SU-DHL-6 (cell line): Measurements from ENCODE around the gene GUCA2A.
A peak's percentile ranks its signal among the peaks of the same experiment; 100 is the strongest.

Source experiments
- H2AFZ ChIP-seq: fragments of 200-600 bp; sonication (generic); 2 replicates; pipeline ENCODE4 v1.6.1; 2014; ENCODE audit warnings: low read depth, mild to moderate bottlenecking, moderate library complexity, mixed read lengths, antibody characterized with exemption, low read length; ENCODE audit not compliant: severe bottlenecking
- H3F3A ChIP-seq: fragments of 200-600 bp; shearing (Covaris generic); 2 replicates; pipeline ENCODE4 v1.6.0; 2016; ENCODE audit warnings: antibody characterized with exemption, mild to moderate bottlenecking; ENCODE audit not compliant: insufficient read depth
- H3K27ac ChIP-seq: fragments of 200-600 bp; sonication (generic); 2 replicates; pipeline ENCODE4 v1.5.1; 2016; ENCODE audit warnings: low read depth, mild to moderate bottlenecking, low read length, moderate library complexity, mixed read lengths
- H3K27me3 ChIP-seq: fragments of 200-600 bp; sonication (generic), shearing (Covaris generic); 2 replicates; pipeline ENCODE4 v1.6.0; 2014; ENCODE audit warnings: mild to moderate bottlenecking, low read length
- H3K36me3 ChIP-seq: fragments of 200-600 bp; sonication (generic); 2 replicates; pipeline ENCODE4 v1.6.1; 2014; ENCODE audit warnings: mild to moderate bottlenecking, low read length, mixed read lengths
- H3K4me2 ChIP-seq: fragments of 300-600, 200-600 bp; shearing (Covaris generic), sonication (generic); 2 replicates; pipeline ENCODE4 v1.6.0; 2014; ENCODE audit warnings: low read length, low read depth, mild to moderate bottlenecking; ENCODE audit not compliant: poor library complexity, severe bottlenecking
- H3K4me3 ChIP-seq: fragments of 200-600 bp; sonication (generic); 2 replicates; pipeline ENCODE4 v1.5.1; 2014; ENCODE audit warnings: antibody characterized with exemption, low read length, mild to moderate bottlenecking, mixed read lengths; ENCODE audit not compliant: insufficient read depth, poor library complexity, severe bottlenecking
- H3K79me2 ChIP-seq: fragments of 200-600 bp; sonication (generic); 2 replicates; pipeline ENCODE4 v1.6.1; 2014; ENCODE audit warnings: mild to moderate bottlenecking, low read length, moderate library complexity; ENCODE audit not compliant: insufficient read depth
- H3K9ac ChIP-seq: fragments of 200-600 bp; sonication (generic); 2 replicates; pipeline ENCODE4 v1.7.0; 2014; ENCODE audit warnings: mild to moderate bottlenecking, low read length
- H3K9me2 ChIP-seq: fragments of 200-600 bp; sonication (generic); replicated peaks from 2 replicates; pipeline ENCODE4 v1.6.1; 2014; ENCODE audit warnings: low read length; ENCODE audit not compliant: insufficient read depth
- H3K9me3 ChIP-seq: fragments of 200-600 bp; sonication (generic); 2 replicates; pipeline ENCODE4 v1.6.1; 2014; ENCODE audit warnings: low read length, mixed read lengths; ENCODE audit not compliant: insufficient read depth
- H4K20me1 ChIP-seq: fragments of 200-600 bp; sonication (generic); 2 replicates; pipeline ENCODE4 v1.6.1; 2014; ENCODE audit warnings: low read depth, mild to moderate bottlenecking, antibody characterized with exemption, low read length, moderate library complexity, mixed read lengths
- EZH2phosphoT487 ChIP-seq: fragments of 200-600 bp; sonication (generic), shearing (Covaris generic); conservative IDR thresholded peaks from 2 replicates; pipeline ENCODE4 v1.6.1; 2018; ENCODE audit warnings: mild to moderate bottlenecking, antibody characterized with exemption, low read length, moderate library complexity, mixed read lengths
- TF ChIP-seq, protein P1 (sequence below): fragments of 200-600 bp; sonication (generic); IDR thresholded peaks from one replicate; pipeline ENCODE4 v1.5.1; 2017; ENCODE audit warnings: antibody characterized with exemption, mild to moderate bottlenecking, low read length, moderate library complexity; ENCODE audit not compliant: insufficient read depth, poor library complexity, severe bottlenecking

Gene GUCA2A

GRCh38 chr1:42150651-42151050 lies 13.9 kb downstream of the GUCA2A start:
- no peaks in the 10 kb centered on the region for H3K27me3 ChIP-seq
- TF ChIP-seq, protein P1, sequence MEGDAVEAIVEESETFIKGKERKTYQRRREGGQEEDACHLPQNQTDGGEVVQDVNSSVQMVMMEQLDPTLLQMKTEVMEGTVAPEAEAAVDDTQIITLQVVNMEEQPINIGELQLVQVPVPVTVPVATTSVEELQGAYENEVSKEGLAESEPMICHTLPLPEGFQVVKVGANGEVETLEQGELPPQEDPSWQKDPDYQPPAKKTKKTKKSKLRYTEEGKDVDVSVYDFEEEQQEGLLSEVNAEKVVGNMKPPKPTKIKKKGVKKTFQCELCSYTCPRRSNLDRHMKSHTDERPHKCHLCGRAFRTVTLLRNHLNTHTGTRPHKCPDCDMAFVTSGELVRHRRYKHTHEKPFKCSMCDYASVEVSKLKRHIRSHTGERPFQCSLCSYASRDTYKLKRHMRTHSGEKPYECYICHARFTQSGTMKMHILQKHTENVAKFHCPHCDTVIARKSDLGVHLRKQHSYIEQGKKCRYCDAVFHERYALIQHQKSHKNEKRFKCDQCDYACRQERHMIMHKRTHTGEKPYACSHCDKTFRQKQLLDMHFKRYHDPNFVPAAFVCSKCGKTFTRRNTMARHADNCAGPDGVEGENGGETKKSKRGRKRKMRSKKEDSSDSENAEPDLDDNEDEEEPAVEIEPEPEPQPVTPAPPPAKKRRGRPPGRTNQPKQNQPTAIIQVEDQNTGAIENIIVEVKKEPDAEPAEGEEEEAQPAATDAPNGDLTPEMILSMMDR: no peak
- TF ChIP-seq EZH2phosphoT487: no peak
- no peaks in the 10 kb centered on the region for H3K9me3 ChIP-seq
- H3K4me2 ChIP-seq: no peak overlapping the region
- H3K9me2 ChIP-seq: no peaks in the 10 kb centered on the region
- no peak overlapping the region for H2AFZ ChIP-seq
- H3F3A ChIP-seq: no peaks in the 10 kb centered on the region
- H3K27ac ChIP-seq: no peak overlapping the region
- H4K20me1 ChIP-seq: no peaks in the 10 kb centered on the region
- no peak overlapping the region for H3K4me3 ChIP-seq
- H3K9ac ChIP-seq: no peak overlapping the region
- no peaks in the 10 kb centered on the region for H3K36me3 ChIP-seq
- H3K79me2 ChIP-seq: no peaks in the 10 kb centered on the region

- Histone ChIP-seq H3K9ac (no peak overlapping the region), H3K9me2 (no peaks in the 10 kb centered on the region), H3K27me3 (no peaks in the 10 kb centered on the region), H3K36me3 (no peaks in the 10 kb centered on the region), H3K79me2 (no peaks in the 10 kb centered on the region), H3K4me3 (no peak overlapping the region), H3K9me3 (no peaks in the 10 kb centered on the region), H4K20me1 (no peaks in the 10 kb centered on the region), H3F3A (no peaks in the 10 kb centered on the region), H2AFZ (no peak overlapping the region), H3K4me2 (no peak overlapping the region), H3K27ac (no peak overlapping the region)
- TF ChIP-seq, protein P1: no peak
These were observed 16.4 kb downstream of the GUCA2A start for GRCh38 chr1:42148166-42148565.

DNA sequence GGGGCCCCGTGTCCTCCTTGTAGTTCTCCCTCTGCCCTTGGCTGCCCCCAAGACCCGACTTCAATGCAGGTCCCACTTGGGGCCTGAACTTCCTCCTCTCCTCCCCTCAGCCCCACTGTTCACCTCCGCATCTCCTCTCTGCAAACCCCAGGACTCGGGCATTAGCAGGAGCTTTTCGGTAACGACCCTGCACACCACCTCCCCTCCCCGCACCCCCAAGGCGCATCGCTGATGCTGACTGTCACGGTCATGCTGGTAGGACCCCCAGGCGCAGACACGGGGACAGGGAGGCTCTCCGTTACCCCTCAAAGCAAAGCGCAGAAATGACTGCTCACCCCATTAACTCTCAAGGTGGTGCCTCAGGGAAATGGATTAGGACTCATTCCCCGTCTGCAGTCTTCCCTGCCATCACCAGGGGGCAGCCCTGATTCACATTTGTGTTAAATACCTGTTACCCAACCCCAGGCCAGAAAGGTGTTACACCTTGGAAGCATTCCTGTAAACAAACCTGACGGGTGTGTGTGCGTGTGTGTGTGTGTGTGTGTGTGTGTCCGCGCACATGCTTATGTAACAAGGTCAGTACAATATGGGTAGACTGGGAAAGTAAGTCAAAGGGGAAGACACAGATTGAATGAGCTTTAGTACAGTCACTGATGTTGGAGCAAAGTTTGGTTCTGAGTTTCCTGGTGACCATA lies 17.8 kb downstream of the GUCA2A start:
- Histone ChIP-seq H2AFZ (no peak overlapping the region), H3K4me2 (no peak overlapping the region), H4K20me1 (no peaks in the 10 kb centered on the region), H3K36me3 (no peaks in the 10 kb centered on the region), H3F3A (no peaks in the 10 kb centered on the region), H3K9me2 (no peaks in the 10 kb centered on the region), H3K27ac (no peak overlapping the region), H3K4me3 (no peak overlapping the region), H3K79me2 (no peaks in the 10 kb centered on the region), H3K27me3 (no peaks in the 10 kb centered on the region), H3K9me3 (no peaks in the 10 kb centered on the region), H3K9ac (no peak overlapping the region)
- TF ChIP-seq EZH2phosphoT487: no peak
- TF ChIP-seq, protein P1: peak; percentile 83
